ENCODE results near the gene SEPTIN7.
"Not testable (repeated sequence)": the region's sequence is repeated elsewhere in the genome, so short reads cannot be mapped to it uniquely, and the experiment has no call there.

Gene SEPTIN7

GRCh38 chr7:35800718-35801391 lies at the start of gene SEPTIN7:
Gene SEPTIN7, plus strand, starts transcription at chr7:35801057. Its CDS starts 153 bp downstream, at chr7:35801210.
- peak within 1 kb of the TSS; percentile 93 to 99 (median 98) for H3K27ac ChIP-seq
- H3K4me3 ChIP-seq, result peak within 1 kb of the TSS; percentile 86 to 97 (median 91)

DNA sequence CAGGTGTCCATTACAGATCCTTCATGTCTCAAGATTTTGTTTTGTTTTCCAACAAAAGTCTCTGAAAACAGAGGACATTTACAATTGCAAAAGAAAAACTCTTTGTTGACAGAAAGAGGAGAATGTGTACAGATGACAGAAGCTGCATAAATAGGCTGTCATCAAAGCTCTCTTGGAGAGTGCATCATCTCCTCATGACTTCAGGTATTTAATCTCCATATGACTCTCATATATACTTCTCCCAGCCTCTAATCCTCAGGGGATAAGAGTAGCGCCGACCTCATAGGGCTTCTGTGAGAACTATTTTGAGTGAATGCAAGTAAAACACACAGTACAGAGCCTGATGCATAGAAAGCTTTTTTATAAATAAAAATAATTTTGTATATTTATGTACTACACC lies 48.1 kb upstream of the SEPTIN7 start:
- no peak overlapping the region for H3K27ac ChIP-seq

GRCh38 chr7:35753761-35754603 lies 46.9 kb upstream of the SEPTIN7 start:
- H3K4me3 ChIP-seq, result no peak overlapping the region
- H3K27ac ChIP-seq, result peak overlapping the region in 2 of 21 experiments; percentile 11 to 21

More for the DNA sequence above, 48.1 kb upstream of the SEPTIN7 start:
- H3K4me3 ChIP-seq, result no peak overlapping the region

- no peak overlapping the region for H3K4me3 ChIP-seq
- H3K27ac ChIP-seq, result peak overlapping the region in 1 of 21 experiments; percentile 11
Measured at GRCh38 chr7:35754741-35755140, 46.1 kb upstream of the SEPTIN7 start.

GRCh38 chr7:35755711-35756110 lies 45.1 kb upstream of the SEPTIN7 start:
- H3K27ac ChIP-seq, result no peak overlapping the region

GRCh38 chr7:35756453-35756852 lies 44.4 kb upstream of the SEPTIN7 start:
- H3K4me3 ChIP-seq, H3K27ac ChIP-seq: not testable (repeated sequence)

More at GRCh38 chr7:35755711-35756110, 45.1 kb upstream of the SEPTIN7 start:
- H3K4me3 ChIP-seq, result no peak overlapping the region

- Histone ChIP-seq H3K4me3 (no peak overlapping the region), H3K27ac (no peak overlapping the region)
Measured at GRCh38 chr7:35757574-35757973, 43.3 kb upstream of the SEPTIN7 start.

DNA sequence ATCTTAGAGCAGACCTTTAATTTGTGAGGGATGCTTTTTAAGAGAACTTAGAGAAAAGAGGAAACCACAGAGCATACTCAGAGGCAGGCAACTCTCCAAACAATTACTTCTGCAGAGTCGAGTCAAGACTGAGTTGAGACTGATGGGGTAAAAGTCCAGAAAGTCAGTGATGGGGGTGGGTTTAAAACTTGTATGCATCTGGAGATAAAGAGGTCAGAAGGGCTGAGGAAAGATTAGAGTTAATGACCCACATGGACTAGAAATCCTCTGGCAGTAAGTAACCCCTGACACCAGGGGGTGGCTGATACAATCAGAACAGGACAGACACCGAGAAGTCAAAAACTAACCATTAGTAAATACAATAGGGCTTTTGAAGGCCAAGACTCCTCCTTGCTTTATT lies 42.4 kb upstream of the SEPTIN7 start:
- Histone ChIP-seq H3K4me3 (no peak overlapping the region), H3K27ac (no peak overlapping the region)

GRCh38 chr7:35760143-35760745 lies 40.6 kb upstream of the SEPTIN7 start:
- H3K27ac ChIP-seq, result peak overlapping the region in 1 of 21 experiments; percentile 18

GRCh38 chr7:35761871-35762677 lies 38.8 kb upstream of the SEPTIN7 start:
- H3K4me3 ChIP-seq, result no peak overlapping the region
- H3K27ac ChIP-seq, result peak overlapping the region in 1 of 21 experiments; percentile 10

More at GRCh38 chr7:35760143-35760745, 40.6 kb upstream of the SEPTIN7 start:
- no peak overlapping the region for H3K4me3 ChIP-seq

- Histone ChIP-seq H3K27ac (no peak overlapping the region), H3K4me3 (no peak overlapping the region)
Measured at GRCh38 chr7:35762781-35763180, 38.1 kb upstream of the SEPTIN7 start.

DNA sequence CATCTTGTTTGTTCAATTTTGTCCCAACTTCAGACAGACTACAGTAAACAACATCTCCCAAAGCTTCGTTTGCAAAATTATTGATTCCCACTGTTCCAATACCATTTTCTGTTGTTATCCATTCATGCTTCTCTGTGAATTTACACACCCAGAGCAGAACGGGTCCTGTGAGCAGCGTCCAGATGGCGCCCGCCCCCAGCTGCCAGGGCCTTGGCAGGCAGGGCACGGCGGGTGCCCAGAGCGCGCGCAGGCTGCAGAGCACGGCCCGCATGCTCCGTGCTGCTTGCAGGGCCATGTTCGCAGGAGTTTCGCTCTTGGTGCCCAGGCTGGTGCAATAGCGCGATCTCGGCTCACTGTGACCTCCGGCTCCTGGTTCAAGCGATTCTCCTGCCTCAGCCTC lies 32.5 kb upstream of the SEPTIN7 start:
- Histone ChIP-seq H3K27ac (no peak overlapping the region), H3K4me3 (no peak overlapping the region)

- H3K4me3 ChIP-seq, result no peak overlapping the region
- no peak overlapping the region for H3K27ac ChIP-seq
Measured at GRCh38 chr7:35771776-35772175, 29.1 kb upstream of the SEPTIN7 start.

DNA sequence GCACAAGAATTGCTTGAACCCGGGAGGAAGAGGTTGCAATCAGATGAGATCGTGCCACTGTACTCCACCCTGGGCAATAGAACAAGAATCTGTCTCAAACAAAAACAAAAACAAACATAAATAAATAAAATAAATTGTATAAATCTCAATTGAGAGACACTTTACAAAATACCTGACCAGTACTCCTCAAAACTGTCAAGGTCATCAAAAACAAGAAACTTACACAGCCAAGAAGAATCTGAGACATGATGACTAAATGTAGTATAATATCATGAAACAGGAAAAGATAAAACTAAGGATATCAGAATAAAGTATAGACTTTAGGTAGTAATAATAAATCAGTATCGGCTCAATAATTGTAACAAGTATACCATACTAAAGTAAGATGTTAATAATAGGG lies 26.9 kb upstream of the SEPTIN7 start:
- Histone ChIP-seq H3K27ac (no peak overlapping the region), H3K4me3 (no peak overlapping the region)

DNA sequence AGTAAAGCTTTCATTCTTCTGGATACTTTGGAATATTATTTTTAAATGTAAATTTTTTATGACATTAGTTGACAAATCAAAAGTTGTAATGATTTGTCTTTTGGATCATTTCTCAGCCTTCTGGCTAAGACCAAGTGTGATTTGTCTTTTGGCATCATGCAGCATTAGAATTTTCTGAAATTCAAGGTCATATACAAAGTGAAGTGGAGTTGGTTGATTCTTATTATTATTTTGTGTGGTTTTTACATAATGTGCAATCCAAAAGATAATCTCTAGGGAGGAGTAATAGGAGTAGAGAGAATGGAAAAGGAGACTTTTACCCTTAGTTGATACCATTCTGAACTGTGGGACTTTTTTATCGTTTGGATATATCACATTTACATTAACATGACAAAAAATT lies 24.2 kb upstream of the SEPTIN7 start:
- Histone ChIP-seq H3K4me3 (no peak overlapping the region), H3K27ac (no peak overlapping the region)

GRCh38 chr7:35777121-35777520 lies 23.7 kb upstream of the SEPTIN7 start:
- Histone ChIP-seq H3K4me3 (no peak overlapping the region), H3K27ac (no peak overlapping the region)

DNA sequence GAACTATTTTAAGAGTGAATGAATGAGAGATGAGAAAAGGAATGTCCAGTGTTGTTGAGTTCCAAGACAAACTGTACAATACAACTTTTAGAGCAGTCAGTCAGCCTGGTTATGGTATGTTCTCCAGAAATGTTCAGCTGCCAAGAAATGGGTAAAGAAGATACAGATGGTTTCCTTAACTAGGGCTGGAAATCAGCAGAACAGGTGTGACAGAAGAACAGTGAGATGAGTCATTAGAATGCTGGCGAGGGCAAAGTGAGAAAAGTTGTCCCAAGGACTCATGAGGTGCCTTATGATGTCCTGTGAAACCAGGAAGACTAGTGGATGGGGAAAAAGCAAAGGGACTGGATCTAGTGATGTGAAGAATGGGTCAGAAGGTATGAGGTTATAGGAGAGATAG lies 20.8 kb upstream of the SEPTIN7 start:
- Histone ChIP-seq H3K4me3 (no peak overlapping the region), H3K27ac (no peak overlapping the region)

- Histone ChIP-seq H3K27ac (no peak overlapping the region), H3K4me3 (no peak overlapping the region)
Measured at GRCh38 chr7:35781200-35781701, 19.6 kb upstream of the SEPTIN7 start.

- H3K27ac ChIP-seq, result no peak overlapping the region
- no peak overlapping the region for H3K4me3 ChIP-seq
Measured at GRCh38 chr7:35781767-35782515, 18.9 kb upstream of the SEPTIN7 start.

All from skin epidermis (tissue), 12 donors.